ENCODE data around the gene PPIL1. TPM values are rescaled to one million over a fixed set of nuclear protein-coding genes. Genes with fewer than 3 reads are reported as not detected.

The PPIL1 gene
- total and polyA plus RNA-seq, 7 donors = 13.2 to 28.0 (median 17.4) TPM

DNA sequence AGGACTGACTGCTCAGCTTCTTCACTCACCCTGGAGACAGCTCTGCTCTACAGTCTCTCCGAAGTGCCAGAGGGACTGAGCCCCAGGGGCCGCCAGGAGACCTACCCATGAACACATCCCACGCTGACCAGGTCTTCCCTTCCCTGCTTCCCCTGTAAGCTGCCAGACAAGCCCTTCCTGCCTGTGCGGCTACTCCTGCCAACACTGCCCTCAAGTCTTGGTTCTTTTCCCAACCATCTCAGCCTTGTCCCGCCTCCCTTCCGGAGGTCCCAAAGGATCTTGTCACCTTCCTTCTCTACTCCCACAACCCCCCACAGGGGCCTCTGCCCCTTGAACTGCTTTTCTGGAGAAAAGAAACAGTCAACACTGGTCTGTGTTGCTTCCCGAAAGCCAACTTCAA, 50.4 kb downstream of the PPIL1 start:
- TF ChIP-seq, protein P1, sequence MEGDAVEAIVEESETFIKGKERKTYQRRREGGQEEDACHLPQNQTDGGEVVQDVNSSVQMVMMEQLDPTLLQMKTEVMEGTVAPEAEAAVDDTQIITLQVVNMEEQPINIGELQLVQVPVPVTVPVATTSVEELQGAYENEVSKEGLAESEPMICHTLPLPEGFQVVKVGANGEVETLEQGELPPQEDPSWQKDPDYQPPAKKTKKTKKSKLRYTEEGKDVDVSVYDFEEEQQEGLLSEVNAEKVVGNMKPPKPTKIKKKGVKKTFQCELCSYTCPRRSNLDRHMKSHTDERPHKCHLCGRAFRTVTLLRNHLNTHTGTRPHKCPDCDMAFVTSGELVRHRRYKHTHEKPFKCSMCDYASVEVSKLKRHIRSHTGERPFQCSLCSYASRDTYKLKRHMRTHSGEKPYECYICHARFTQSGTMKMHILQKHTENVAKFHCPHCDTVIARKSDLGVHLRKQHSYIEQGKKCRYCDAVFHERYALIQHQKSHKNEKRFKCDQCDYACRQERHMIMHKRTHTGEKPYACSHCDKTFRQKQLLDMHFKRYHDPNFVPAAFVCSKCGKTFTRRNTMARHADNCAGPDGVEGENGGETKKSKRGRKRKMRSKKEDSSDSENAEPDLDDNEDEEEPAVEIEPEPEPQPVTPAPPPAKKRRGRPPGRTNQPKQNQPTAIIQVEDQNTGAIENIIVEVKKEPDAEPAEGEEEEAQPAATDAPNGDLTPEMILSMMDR (IDR thresholded peaks at IDR 0.05) = no peak
- TF ChIP-seq POLR2AphosphoS5 (IDR thresholded peaks at IDR 0.05) (no peak), POLR2A (IDR thresholded peaks at IDR 0.05) (no peak), EP300 (IDR thresholded peaks at IDR 0.05) (no peak)
- H3K27ac ChIP-seq = no peak overlapping the region
- WGBS, 2 donors = 86 to 95% methylated on average over 7 of the region's 7 CpGs
- DNase-seq = no peak
- no peak overlapping the region for H3K4me3 ChIP-seq
- H3K27me3 ChIP-seq = no peaks in the 10 kb centered on the region
- intact Hi-C loops (cut with DNase I) = no loop called here
- no peaks in the 10 kb centered on the region for H3K36me3 ChIP-seq
- peaks cover 0 to 6% (median 0%) of the 10 kb centered on the region in 4 donors for H3K4me1 ChIP-seq
- H3K9me3 ChIP-seq = no peaks in the 10 kb centered on the region

DNA sequence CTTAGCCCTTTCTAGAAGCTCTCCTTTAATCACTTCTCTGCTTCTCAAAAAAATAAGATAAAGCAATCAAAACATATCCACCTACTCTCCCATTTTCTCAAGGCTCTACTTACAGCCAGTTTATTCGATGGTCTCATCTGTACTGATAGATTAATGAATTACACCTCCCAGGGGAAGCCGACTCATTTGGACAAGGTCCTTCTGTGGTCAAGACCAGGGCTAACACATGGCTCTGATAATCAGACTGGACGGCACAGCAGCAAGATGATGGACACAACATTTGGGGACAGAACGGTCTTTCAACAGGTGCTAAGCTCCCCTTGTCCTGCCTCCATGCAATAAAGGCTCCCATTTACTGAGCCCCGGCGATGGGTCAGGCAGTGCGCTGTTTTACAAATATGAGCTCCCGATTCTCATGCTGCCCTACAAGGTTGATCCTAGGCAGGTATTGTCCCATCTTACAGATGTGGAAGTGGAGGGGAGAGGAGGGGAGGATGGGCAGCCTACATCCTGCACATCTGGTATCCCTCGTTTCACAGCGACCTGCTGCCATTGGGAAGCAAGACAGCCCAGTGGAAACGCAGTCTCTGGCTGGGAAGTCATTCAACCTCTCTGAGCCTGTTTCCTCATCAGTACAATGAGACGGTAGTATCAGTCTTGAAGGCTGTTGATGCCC, 51.0 kb downstream of the PPIL1 start:
- H3K9me3 ChIP-seq = no peaks in the 10 kb centered on the region
- peak overlapping the region in 1 of 4 donors; percentile 49 for H3K27ac ChIP-seq
- H3K4me3 ChIP-seq = no peak overlapping the region
- WGBS, 2 donors = 91 to 93% methylated on average over 12 of the region's 12 CpGs
- no peaks in the 10 kb centered on the region for H3K27me3 ChIP-seq
- TF ChIP-seq EP300 (IDR thresholded peaks at IDR 0.05) = no peak
- no peak for TF ChIP-seq POLR2AphosphoS5 (IDR thresholded peaks at IDR 0.05)
- no peak for TF ChIP-seq POLR2A (IDR thresholded peaks at IDR 0.05)
- TF ChIP-seq, protein P1 (IDR thresholded peaks at IDR 0.05) = no peak
- H3K36me3 ChIP-seq = no peaks in the 10 kb centered on the region
- peaks cover 0 to 6% (median 0%) of the 10 kb centered on the region in 4 donors for H3K4me1 ChIP-seq
- DNase-seq = no peak
- intact Hi-C loops (cut with DNase I) = no loop called here

DNA sequence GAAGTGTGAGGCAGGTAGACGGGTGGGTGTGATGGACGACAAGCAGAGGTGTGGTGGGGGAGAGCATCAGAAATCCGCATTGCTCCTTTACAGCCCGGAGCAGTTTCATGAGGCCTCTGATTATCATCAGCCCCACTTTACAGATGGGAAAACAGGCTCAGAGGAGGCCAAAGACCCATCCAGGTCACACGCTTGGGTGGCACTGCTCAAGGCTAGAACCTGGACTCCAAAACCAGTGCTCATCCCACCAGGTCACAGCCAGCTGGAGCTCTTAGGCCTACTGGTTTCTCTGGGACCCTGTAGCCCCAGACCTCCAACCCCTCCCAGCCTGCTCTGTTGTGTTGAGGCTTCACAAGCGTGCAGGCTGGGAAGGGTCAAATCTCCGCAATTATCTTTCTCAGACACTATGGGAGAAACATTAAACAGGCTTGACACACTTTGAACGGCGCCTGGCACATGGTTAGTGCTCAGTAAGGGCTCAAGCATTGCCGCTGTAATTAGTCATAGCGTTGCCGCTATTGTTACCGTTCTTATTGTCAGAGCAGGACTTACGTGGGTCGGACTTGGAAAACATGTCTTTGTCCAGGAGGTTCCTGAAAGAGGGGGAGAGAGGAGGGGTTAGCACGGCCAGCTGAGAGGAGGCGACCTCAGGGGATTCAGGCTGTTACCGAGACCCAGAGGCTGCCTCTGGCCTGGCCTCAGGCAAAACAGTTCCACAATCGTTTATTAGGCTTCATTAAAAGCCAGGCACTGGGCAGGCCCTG, 51.9 kb downstream of the PPIL1 start:
- intact Hi-C loops (cut with DNase I) = no loop called here
- Histone ChIP-seq H3K4me1 (peaks cover 0 to 6% (median 0%) of the 10 kb centered on the region in 4 donors), H3K4me3 (no peak overlapping the region), H3K36me3 (no peaks in the 10 kb centered on the region), H3K9me3 (no peaks in the 10 kb centered on the region), H3K27ac (peak overlapping the region in 2 of 4 donors; percentile 23 to 49), H3K27me3 (no peaks in the 10 kb centered on the region)
- 86% methylated on average over 19 of the region's 19 CpGs for WGBS, 2 donors
- peak in 1 of 4 donors; percentile 37 for TF ChIP-seq POLR2AphosphoS5 (IDR thresholded peaks at IDR 0.05)
- no peak for TF ChIP-seq EP300 (IDR thresholded peaks at IDR 0.05)
- TF ChIP-seq, protein P1 (IDR thresholded peaks at IDR 0.05) = no peak
- no peak for TF ChIP-seq POLR2A (IDR thresholded peaks at IDR 0.05)
- DNase-seq = no peak

DNA sequence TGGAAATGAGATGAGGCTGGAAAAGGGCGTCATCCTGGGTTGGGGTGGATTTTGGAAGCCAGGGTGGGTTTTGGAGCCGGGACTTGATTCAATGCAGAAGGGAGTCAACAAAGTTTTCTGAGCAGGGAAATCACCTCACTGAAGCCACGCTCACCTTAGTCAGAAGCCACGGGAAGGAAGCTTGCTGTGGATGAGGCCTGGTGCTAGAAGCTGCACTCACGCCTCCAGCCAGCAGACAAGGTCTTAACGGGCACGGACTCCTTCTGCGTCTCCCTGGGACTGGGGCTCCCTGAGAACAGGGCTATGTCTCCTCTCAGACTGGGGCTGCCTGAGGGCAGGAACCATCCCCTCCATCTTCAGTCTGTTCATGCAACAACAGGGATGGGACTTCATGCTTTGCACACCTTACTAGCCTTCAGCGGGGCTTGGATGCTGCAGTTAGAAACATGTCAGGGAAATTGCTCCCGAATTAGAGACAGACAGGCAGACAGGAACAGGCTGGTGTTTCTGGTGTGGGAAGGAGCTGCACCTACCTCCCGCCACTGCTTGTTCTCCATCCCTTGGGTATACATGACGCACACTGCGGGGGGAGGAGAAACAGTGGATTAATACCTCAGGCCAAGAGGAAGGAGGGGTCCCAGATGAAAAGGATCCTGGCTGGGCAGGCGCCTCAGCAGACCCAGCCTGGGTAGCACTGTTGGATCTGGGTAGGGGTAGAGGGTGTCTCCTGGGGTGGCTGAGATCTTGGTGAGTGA, 52.8 kb downstream of the PPIL1 start:
- no peak for DNase-seq
- no peak overlapping the region for H3K27ac ChIP-seq
- WGBS, 2 donors = 88 to 90% methylated on average over 14 of the region's 14 CpGs

More for the DNA sequence above, 52.8 kb downstream of the PPIL1 start:
- intact Hi-C loops (cut with DNase I) = no loop called here
- H3K36me3 ChIP-seq = no peaks in the 10 kb centered on the region
- no peaks in the 10 kb centered on the region for H3K27me3 ChIP-seq
- no peak overlapping the region for H3K4me3 ChIP-seq
- H3K4me1 ChIP-seq = no peaks in the 10 kb centered on the region
- no peaks in the 10 kb centered on the region for H3K9me3 ChIP-seq
- TF ChIP-seq POLR2A (IDR thresholded peaks at IDR 0.05) (no peak), POLR2AphosphoS5 (IDR thresholded peaks at IDR 0.05) (no peak), EP300 (IDR thresholded peaks at IDR 0.05) (no peak)
- TF ChIP-seq, protein P1 (IDR thresholded peaks at IDR 0.05) = no peak

Measured in sigmoid colon (tissue), 7 donors.